SK-N-SH (cell line): ENCODE data around the gene CDH4. TPM values are rescaled to one million over a fixed set of nuclear protein-coding genes. Genes with fewer than 3 reads are reported as not detected.

Experiments
- CTCF ChIA-PET: fragments of 300-600, 350-600 bp; formaldehyde crosslinking; extraction: SDS; loops from one replicate; lab custom pipeline; 2021; lab: Yijun Ruan, JAX
- POLR2A ChIA-PET: fragments of 350-600 bp; sonication (Branson Sonifier 250); formaldehyde crosslinking; extraction: SDS; loops from one replicate; lab custom pipeline; 2020; ENCODE audit warnings: antibody characterized with exemption, inconsistent platforms; lab: Yijun Ruan, JAX
- DNase-seq: peaks from one replicate; pipeline ENCODE4 v3.0.0; 2012
- H2AFZ ChIP-seq: fragments of 200-600 bp; sonication (generic); 2 replicates; pipeline ENCODE4 v1.8.1; 2016; ENCODE audit warnings: antibody characterized with exemption, mild to moderate bottlenecking, low read depth
- H3F3A ChIP-seq: fragments of 200-600 bp; sonication (generic); replicated peaks from 2 replicates; pipeline ENCODE3; 2016; ENCODE audit warnings: antibody characterized with exemption, mild to moderate bottlenecking; ENCODE audit not compliant: insufficient read depth
- H3K27ac ChIP-seq, 2 experiments: fragments of 200-500 bp in 1 of 2; fragments of 200-600 bp in 1 of 2; sonication (Bioruptor generic) in 1 of 2; sonication (generic), shearing (Covaris generic) in 1 of 2; 2 replicates each; pipeline versions ENCODE4 v1.5.1 to v1.6.1; 2014 to 2016; ENCODE audit warnings: low read depth in 2 of 2, inconsistent platforms in 1 of 2, low read length in 1 of 2, mild to moderate bottlenecking in 1 of 2, mixed read lengths in 1 of 2
- H3K27me3 ChIP-seq: fragments of 200-600 bp; sonication (generic), shearing (Covaris generic); 2 replicates; pipeline ENCODE4 v1.6.1; 2016; ENCODE audit warnings: mixed run types; ENCODE audit not compliant: insufficient read depth
- H3K36me3 ChIP-seq, 2 experiments: fragments of 200-500 bp in 1 of 2; fragments of 200-600 bp in 1 of 2; sonication (Bioruptor generic) in 1 of 2; sonication (generic) in 1 of 2; replicated peaks in 1 of 2; 2 replicates each; pipeline versions ENCODE3 to v1.5.1; 2014 to 2016; ENCODE audit warnings: low read length in 1 of 2, mild to moderate bottlenecking in 1 of 2; ENCODE audit not compliant: insufficient read depth in 2 of 2, control insufficient read depth in 1 of 2
- H3K4me1 ChIP-seq, 2 experiments: fragments of 200-500 bp in 1 of 2; fragments of 200-600 bp in 1 of 2; sonication (Bioruptor generic) in 1 of 2; sonication (generic), shearing (Covaris generic) in 1 of 2; 2 replicates each; pipeline versions ENCODE4 v1.5.1 to v1.6.1; 2014 to 2016; ENCODE audit warnings: low read depth in 1 of 2, low read length in 1 of 2, mixed run types in 1 of 2; ENCODE audit not compliant: insufficient read depth in 2 of 2, control insufficient read depth in 1 of 2
- H3K4me2 ChIP-seq: fragments of 200-600 bp; sonication (generic), shearing (Covaris generic); 2 replicates; pipeline ENCODE4 v1.6.1; 2017; ENCODE audit warnings: mixed run types
- H3K4me3 ChIP-seq, 2 experiments: fragments of 200-500 bp in 1 of 2; fragments of 200-600 bp in 1 of 2; sonication (Bioruptor generic) in 1 of 2; sonication (generic), shearing (Covaris generic) in 1 of 2; 2 replicates each; pipeline versions ENCODE4 v1.5.1 to v1.8.1; 2014 to 2016; ENCODE audit warnings: low read depth in 2 of 2, inconsistent platforms in 1 of 2, low read length in 1 of 2, mild to moderate bottlenecking in 1 of 2, mixed read lengths in 1 of 2, moderate library complexity in 1 of 2
- H3K79me2 ChIP-seq: fragments of 200-600 bp; sonication (generic); 2 replicates; pipeline ENCODE4 v1.8.1; 2017; ENCODE audit warnings: mild to moderate bottlenecking; ENCODE audit not compliant: insufficient read depth
- H3K9ac ChIP-seq: fragments of 200-600 bp; sonication (generic); 2 replicates; pipeline ENCODE4 v1.6.1; 2017; ENCODE audit warnings: mixed run types
- H3K9me2 ChIP-seq: fragments of 200-600 bp; sonication (generic); 2 replicates; pipeline ENCODE4 v1.6.1; 2017; ENCODE audit warnings: mixed run types
- H3K9me3 ChIP-seq: fragments of 200-600 bp; sonication (generic); 2 replicates; pipeline ENCODE4 v1.6.1; 2017; ENCODE audit warnings: mixed run types, mild to moderate bottlenecking, moderate library complexity
- H4K20me1 ChIP-seq: fragments of 200-600 bp; sonication (generic); 2 replicates; pipeline ENCODE4 v1.6.1; 2017; ENCODE audit warnings: mild to moderate bottlenecking, mixed run types; ENCODE audit not compliant: insufficient read depth
- CHD2 ChIP-seq: fragments of 150-350 bp; IDR thresholded peaks from 2 replicates; pipeline ENCODE4 v1.6.1; 2018; ENCODE audit warnings: low read length; ENCODE audit not compliant: partially characterized antibody
- ELF1 ChIP-seq: IDR thresholded peaks from 2 replicates; pipeline ENCODE4 v1.4.0; 2012
- EZH2phosphoT487 ChIP-seq: fragments of 200-600 bp; sonication (generic); IDR thresholded peaks from 2 replicates; pipeline ENCODE4 v1.6.1; 2017; ENCODE audit warnings: low read depth, mixed run types, mild to moderate bottlenecking, antibody characterized with exemption, moderate library complexity, borderline replicate concordance
- FOSL2 ChIP-seq: IDR thresholded peaks from 2 replicates; pipeline ENCODE4 v1.4.0; 2012; ENCODE audit warnings: low read depth, mild to moderate bottlenecking, moderate library complexity, borderline replicate concordance
- GABPA ChIP-seq: IDR thresholded peaks from 2 replicates; pipeline ENCODE4 v1.4.0; 2012; ENCODE audit warnings: low read depth, mild to moderate bottlenecking
- JUND ChIP-seq: IDR thresholded peaks from 2 replicates; pipeline ENCODE4 v1.4.0; 2012
- MEF2A ChIP-seq: IDR thresholded peaks from 2 replicates; pipeline ENCODE4 v1.4.0; 2012; ENCODE audit warnings: low read depth, borderline replicate concordance
- NFIC ChIP-seq: IDR thresholded peaks from 2 replicates; pipeline ENCODE4 v1.4.0; 2012; ENCODE audit warnings: borderline replicate concordance
- RAD21 ChIP-seq: IDR thresholded peaks from 2 replicates; pipeline ENCODE4 v1.6.1; 2012; ENCODE audit warnings: mild to moderate bottlenecking, low read length
- SIN3A ChIP-seq: IDR thresholded peaks from 2 replicates; pipeline ENCODE4 v1.6.1; 2012; ENCODE audit warnings: low read depth, mild to moderate bottlenecking, low read length, moderate library complexity, borderline replicate concordance
- WGBS: methylation state at CpG from one replicate; pipeline ENCODE4 v1.1.6; 2017; ENCODE audit warnings: low lambda C conversion rate; 5-methylcytosine and 5-hydroxymethylcytosine counted together
- polyA plus RNA-seq, 3 experiments: library from polyadenylated mRNA; depleted of rRNA; stranded (reverse); fragments of >200 nt; gene quantifications; 2 replicates each; pipeline ENCODE4 v1.2.3, GENCODE V29; 2012
- TF ChIP-seq, protein P1 (sequence below): IDR thresholded peaks from 2 replicates; pipeline ENCODE4 v1.6.1; 2012; ENCODE audit warnings: mild to moderate bottlenecking, low read depth, low read length, moderate library complexity
- TF ChIP-seq, protein P2 (sequence below): IDR thresholded peaks from 2 replicates; pipeline ENCODE4 v1.4.0; 2012; ENCODE audit warnings: low read depth, borderline replicate concordance
- TF ChIP-seq, protein P3 (sequence below): fragments of 200-600 bp; sonication (generic); IDR thresholded peaks from 2 replicates; pipeline ENCODE4 v1.6.1; 2017; ENCODE audit warnings: antibody characterized with exemption, mild to moderate bottlenecking, moderate library complexity
- TF ChIP-seq, protein P4 (sequence below): IDR thresholded peaks from 2 replicates; pipeline ENCODE4 v1.4.0; 2012; ENCODE audit warnings: low read depth
- TF ChIP-seq, protein P5 (sequence below): fragments of 150-350 bp; IDR thresholded peaks from 2 replicates; pipeline ENCODE4 v1.6.1; 2016; ENCODE audit warnings: mild to moderate bottlenecking, low read depth, low read length

The CDH4 gene
- polyA plus RNA-seq, 1 of the 3 experiments (the other 2 are of a cell fraction): not detected

- TF ChIP-seq, protein P1, sequence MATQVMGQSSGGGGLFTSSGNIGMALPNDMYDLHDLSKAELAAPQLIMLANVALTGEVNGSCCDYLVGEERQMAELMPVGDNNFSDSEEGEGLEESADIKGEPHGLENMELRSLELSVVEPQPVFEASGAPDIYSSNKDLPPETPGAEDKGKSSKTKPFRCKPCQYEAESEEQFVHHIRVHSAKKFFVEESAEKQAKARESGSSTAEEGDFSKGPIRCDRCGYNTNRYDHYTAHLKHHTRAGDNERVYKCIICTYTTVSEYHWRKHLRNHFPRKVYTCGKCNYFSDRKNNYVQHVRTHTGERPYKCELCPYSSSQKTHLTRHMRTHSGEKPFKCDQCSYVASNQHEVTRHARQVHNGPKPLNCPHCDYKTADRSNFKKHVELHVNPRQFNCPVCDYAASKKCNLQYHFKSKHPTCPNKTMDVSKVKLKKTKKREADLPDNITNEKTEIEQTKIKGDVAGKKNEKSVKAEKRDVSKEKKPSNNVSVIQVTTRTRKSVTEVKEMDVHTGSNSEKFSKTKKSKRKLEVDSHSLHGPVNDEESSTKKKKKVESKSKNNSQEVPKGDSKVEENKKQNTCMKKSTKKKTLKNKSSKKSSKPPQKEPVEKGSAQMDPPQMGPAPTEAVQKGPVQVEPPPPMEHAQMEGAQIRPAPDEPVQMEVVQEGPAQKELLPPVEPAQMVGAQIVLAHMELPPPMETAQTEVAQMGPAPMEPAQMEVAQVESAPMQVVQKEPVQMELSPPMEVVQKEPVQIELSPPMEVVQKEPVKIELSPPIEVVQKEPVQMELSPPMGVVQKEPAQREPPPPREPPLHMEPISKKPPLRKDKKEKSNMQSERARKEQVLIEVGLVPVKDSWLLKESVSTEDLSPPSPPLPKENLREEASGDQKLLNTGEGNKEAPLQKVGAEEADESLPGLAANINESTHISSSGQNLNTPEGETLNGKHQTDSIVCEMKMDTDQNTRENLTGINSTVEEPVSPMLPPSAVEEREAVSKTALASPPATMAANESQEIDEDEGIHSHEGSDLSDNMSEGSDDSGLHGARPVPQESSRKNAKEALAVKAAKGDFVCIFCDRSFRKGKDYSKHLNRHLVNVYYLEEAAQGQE: no peak
- TF ChIP-seq, protein P2, sequence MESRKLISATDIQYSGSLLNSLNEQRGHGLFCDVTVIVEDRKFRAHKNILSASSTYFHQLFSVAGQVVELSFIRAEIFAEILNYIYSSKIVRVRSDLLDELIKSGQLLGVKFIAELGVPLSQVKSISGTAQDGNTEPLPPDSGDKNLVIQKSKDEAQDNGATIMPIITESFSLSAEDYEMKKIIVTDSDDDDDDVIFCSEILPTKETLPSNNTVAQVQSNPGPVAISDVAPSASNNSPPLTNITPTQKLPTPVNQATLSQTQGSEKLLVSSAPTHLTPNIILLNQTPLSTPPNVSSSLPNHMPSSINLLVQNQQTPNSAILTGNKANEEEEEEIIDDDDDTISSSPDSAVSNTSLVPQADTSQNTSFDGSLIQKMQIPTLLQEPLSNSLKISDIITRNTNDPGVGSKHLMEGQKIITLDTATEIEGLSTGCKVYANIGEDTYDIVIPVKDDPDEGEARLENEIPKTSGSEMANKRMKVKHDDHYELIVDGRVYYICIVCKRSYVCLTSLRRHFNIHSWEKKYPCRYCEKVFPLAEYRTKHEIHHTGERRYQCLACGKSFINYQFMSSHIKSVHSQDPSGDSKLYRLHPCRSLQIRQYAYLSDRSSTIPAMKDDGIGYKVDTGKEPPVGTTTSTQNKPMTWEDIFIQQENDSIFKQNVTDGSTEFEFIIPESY: no peak
These were observed 594.8 kb downstream of the CDH4 start (continued) for GRCh38 chr20:61846741-61847419.

DNA sequence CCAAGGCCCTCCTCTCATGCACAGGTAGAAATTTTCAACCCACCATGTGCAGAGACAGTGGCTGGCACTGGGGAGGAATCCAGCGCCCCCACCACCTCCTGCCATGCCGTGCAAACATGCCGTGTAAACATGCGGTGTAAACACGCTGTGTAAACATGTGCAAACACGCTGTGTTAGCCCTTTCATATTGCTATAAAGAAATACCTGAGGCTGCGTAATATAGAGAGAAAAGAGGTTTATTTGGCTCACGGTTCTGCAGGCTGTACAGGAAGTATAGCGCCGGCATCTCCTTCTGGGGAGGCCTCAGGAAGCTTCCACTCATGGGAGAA, 595.3 kb downstream of the CDH4 start:
- ChIA-PET POLR2A (no interaction called here), CTCF (no interaction called here)
- no peak overlapping the region for H3K27ac ChIP-seq
- H3K9ac ChIP-seq: no peak overlapping the region
- H3K4me1 ChIP-seq: no peaks in the 10 kb centered on the region
- TF ChIP-seq JUND (no peak), RAD21 (no peak), SIN3A (no peak), NFIC (no peak), MEF2A (no peak), FOSL2 (no peak), EZH2phosphoT487 (no peak), ELF1 (no peak), CHD2 (no peak), GABPA (no peak)
- TF ChIP-seq, protein P3, sequence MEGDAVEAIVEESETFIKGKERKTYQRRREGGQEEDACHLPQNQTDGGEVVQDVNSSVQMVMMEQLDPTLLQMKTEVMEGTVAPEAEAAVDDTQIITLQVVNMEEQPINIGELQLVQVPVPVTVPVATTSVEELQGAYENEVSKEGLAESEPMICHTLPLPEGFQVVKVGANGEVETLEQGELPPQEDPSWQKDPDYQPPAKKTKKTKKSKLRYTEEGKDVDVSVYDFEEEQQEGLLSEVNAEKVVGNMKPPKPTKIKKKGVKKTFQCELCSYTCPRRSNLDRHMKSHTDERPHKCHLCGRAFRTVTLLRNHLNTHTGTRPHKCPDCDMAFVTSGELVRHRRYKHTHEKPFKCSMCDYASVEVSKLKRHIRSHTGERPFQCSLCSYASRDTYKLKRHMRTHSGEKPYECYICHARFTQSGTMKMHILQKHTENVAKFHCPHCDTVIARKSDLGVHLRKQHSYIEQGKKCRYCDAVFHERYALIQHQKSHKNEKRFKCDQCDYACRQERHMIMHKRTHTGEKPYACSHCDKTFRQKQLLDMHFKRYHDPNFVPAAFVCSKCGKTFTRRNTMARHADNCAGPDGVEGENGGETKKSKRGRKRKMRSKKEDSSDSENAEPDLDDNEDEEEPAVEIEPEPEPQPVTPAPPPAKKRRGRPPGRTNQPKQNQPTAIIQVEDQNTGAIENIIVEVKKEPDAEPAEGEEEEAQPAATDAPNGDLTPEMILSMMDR: no peak
- TF ChIP-seq, protein P4, sequence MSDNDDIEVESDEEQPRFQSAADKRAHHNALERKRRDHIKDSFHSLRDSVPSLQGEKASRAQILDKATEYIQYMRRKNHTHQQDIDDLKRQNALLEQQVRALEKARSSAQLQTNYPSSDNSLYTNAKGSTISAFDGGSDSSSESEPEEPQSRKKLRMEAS: no peak
- TF ChIP-seq, protein P5, sequence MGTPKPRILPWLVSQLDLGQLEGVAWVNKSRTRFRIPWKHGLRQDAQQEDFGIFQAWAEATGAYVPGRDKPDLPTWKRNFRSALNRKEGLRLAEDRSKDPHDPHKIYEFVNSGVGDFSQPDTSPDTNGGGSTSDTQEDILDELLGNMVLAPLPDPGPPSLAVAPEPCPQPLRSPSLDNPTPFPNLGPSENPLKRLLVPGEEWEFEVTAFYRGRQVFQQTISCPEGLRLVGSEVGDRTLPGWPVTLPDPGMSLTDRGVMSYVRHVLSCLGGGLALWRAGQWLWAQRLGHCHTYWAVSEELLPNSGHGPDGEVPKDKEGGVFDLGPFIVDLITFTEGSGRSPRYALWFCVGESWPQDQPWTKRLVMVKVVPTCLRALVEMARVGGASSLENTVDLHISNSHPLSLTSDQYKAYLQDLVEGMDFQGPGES: no peak
- TF ChIP-seq, protein P1: no peak
- H3K4me2 ChIP-seq: no peak overlapping the region
- no peak for DNase-seq
- H4K20me1 ChIP-seq: no peaks in the 10 kb centered on the region
- H3K27me3 ChIP-seq: no peaks in the 10 kb centered on the region
- H3K9me3 ChIP-seq: no peaks in the 10 kb centered on the region
- H3K9me2 ChIP-seq: no peaks in the 10 kb centered on the region
- WGBS: 57% methylated on average over 10 of the region's 10 CpGs
- H2AFZ ChIP-seq: no peak overlapping the region
- H3K4me3 ChIP-seq: no peak overlapping the region
- no peaks in the 10 kb centered on the region for H3K36me3 ChIP-seq
- no peaks in the 10 kb centered on the region for H3K79me2 ChIP-seq
- no peaks in the 10 kb centered on the region for H3F3A ChIP-seq
